ENCODE measurements around the gene RHNO1. TPM values are rescaled to one million over a fixed set of nuclear protein-coding genes. Genes with fewer than 3 reads are reported as not detected.
"Not testable (repeated sequence)": the region's sequence is repeated elsewhere in the genome, so short reads cannot be mapped to it uniquely, and the experiment has no call there.

RHNO1 gene
- total and polyA plus RNA-seq, 12 donors, result 2.5 to 10.9 (median 6.9) TPM

- TF ChIP-seq CTCF (IDR thresholded peaks at IDR 0.05), result no peak
- Histone ChIP-seq H3K27ac (no peak overlapping the region), H3K27me3 (no peaks in the 10 kb centered on the region), H3K9me3 (no peaks in the 10 kb centered on the region), H3K36me3 (peaks cover 0 to 92% (median 0%) of the 10 kb centered on the region in 9 donors), H3K4me3 (no peak overlapping the region), H3K4me1 (no peaks in the 10 kb centered on the region)
- WGBS, 2 donors, result 96 to 98% methylated on average over 9 of the region's 9 CpGs
- no peak for ATAC-seq
- no peak for DNase-seq
- intact Hi-C loops (cut with DNase I), result no loop called here
These were observed 12.8 kb upstream of the RHNO1 start for GRCh38 chr12:2864198-2864597.

- H3K4me1 ChIP-seq; H3K27ac ChIP-seq; H3K4me3 ChIP-seq; H3K27me3 ChIP-seq; DNase-seq; H3K9me3 ChIP-seq; intact Hi-C loops (cut with DNase I); ATAC-seq: not testable (repeated sequence)
- WGBS, 2 donors, result 98 to 99% methylated on average over 9 of the region's 9 CpGs
- H3K36me3 ChIP-seq, result peaks cover 0 to 66% (median 0%) of the 10 kb centered on the region in 9 donors
These were observed 7.9 kb upstream of the RHNO1 start for GRCh38 chr12:2868986-2869632.

- DNase-seq (no peak), ATAC-seq (peak in 3 of 8 donors; percentile 20 to 42 (median 25))
- H3K36me3 ChIP-seq, result peaks cover 0 to 19% (median 0%) of the 10 kb centered on the region in 9 donors
- H3K4me3 ChIP-seq, result peak overlapping the region; percentile 59 to 99 (median 92)
- no peaks in the 10 kb centered on the region for H3K27me3 ChIP-seq
- no peak for TF ChIP-seq CTCF (IDR thresholded peaks at IDR 0.05)
- no peaks in the 10 kb centered on the region for H3K9me3 ChIP-seq
- H3K4me1 ChIP-seq, result peaks cover 10 to 26% (median 18%) of the 10 kb centered on the region in 9 donors
- 4 to 5% methylated on average over 38 of the region's 38 CpGs for WGBS, 2 donors
- peak overlapping the region in 6 of 10 donors; percentile 84 to 99 (median 90) for H3K27ac ChIP-seq
- intact Hi-C loops (cut with DNase I), result loop anchor here in 1 of 10 donors (5.0 kb wide), 1 partner anchor 156 kb away; no protein-coding TSS in a partner anchor
These were observed 484 bp upstream of the RHNO1 start for GRCh38 chr12:2876431-2877046.

GRCh38 chr12:2877953-2878732 is 1.1 kb downstream of the RHNO1 start:
- peaks cover 0 to 14% (median 0%) of the 10 kb centered on the region in 9 donors for H3K36me3 ChIP-seq
- TF ChIP-seq CTCF (IDR thresholded peaks at IDR 0.05), result no peak
- DNase-seq (no peak), ATAC-seq (peak in 3 of 8 donors; percentile 3 to 39 (median 20))
- peaks cover 10 to 26% (median 18%) of the 10 kb centered on the region in 9 donors for H3K4me1 ChIP-seq
- WGBS, 2 donors, result 66 to 69% methylated on average over 16 of the region's 16 CpGs
- no peaks in the 10 kb centered on the region for H3K9me3 ChIP-seq
- no peaks in the 10 kb centered on the region for H3K27me3 ChIP-seq
- H3K4me3 ChIP-seq, result peak overlapping the region; percentile 59 to 99 (median 92)
- H3K27ac ChIP-seq, result peak overlapping the region in 7 of 10 donors; percentile 84 to 99 (median 88)
- intact Hi-C loops (cut with DNase I), result loop anchor here in 1 of 10 donors (5.0 kb wide), 1 partner anchor 154 kb away; no protein-coding TSS in a partner anchor

Data from heart right ventricle (tissue), 16 donors.